ENCODE measurements around the gene RTBDN.

RTBDN gene

DNA sequence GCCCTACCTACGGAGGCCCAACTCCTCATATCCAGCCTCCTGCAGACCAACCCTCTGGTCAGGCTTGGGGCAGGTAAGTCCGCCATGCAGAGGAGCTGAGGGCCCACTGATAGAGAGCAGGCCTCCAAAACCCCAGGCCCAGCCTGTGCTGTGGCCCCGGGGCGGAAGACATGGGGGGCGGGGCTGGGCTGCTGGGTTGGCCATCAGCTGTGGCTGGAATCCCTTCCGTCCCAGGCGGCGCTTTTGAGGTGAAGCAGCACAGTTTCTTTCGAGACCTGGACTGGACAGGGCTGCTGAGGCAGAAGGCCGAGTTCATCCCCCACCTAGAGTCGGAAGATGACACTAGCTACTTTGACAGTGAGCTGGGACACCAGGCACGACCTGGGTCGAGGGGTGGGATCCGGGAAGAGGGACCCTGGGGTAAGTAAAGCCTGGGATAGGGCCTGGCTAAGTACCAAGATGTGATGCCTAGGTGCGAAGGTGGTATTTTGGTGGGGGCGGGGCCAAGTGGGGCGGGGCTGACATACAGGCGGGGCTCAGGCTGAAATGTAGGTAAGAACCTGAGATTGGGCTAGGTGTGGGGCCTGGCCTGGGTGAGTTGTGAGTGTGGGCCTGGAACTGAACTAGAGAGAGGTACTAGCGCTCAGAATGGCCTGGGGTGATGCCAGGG is 31.5 kb upstream of the RTBDN start:
- DNase-seq (ENCODE audit: low read depth), result no peak
- no peak overlapping the region for H3K4me3 ChIP-seq (replicated peaks; ENCODE audit: low read depth, low read length)
- TF ChIP-seq, protein P1, sequence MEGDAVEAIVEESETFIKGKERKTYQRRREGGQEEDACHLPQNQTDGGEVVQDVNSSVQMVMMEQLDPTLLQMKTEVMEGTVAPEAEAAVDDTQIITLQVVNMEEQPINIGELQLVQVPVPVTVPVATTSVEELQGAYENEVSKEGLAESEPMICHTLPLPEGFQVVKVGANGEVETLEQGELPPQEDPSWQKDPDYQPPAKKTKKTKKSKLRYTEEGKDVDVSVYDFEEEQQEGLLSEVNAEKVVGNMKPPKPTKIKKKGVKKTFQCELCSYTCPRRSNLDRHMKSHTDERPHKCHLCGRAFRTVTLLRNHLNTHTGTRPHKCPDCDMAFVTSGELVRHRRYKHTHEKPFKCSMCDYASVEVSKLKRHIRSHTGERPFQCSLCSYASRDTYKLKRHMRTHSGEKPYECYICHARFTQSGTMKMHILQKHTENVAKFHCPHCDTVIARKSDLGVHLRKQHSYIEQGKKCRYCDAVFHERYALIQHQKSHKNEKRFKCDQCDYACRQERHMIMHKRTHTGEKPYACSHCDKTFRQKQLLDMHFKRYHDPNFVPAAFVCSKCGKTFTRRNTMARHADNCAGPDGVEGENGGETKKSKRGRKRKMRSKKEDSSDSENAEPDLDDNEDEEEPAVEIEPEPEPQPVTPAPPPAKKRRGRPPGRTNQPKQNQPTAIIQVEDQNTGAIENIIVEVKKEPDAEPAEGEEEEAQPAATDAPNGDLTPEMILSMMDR (IDR thresholded peaks at IDR 0.05; ENCODE audit: low read length, missing control alignments), result no peak

DNA sequence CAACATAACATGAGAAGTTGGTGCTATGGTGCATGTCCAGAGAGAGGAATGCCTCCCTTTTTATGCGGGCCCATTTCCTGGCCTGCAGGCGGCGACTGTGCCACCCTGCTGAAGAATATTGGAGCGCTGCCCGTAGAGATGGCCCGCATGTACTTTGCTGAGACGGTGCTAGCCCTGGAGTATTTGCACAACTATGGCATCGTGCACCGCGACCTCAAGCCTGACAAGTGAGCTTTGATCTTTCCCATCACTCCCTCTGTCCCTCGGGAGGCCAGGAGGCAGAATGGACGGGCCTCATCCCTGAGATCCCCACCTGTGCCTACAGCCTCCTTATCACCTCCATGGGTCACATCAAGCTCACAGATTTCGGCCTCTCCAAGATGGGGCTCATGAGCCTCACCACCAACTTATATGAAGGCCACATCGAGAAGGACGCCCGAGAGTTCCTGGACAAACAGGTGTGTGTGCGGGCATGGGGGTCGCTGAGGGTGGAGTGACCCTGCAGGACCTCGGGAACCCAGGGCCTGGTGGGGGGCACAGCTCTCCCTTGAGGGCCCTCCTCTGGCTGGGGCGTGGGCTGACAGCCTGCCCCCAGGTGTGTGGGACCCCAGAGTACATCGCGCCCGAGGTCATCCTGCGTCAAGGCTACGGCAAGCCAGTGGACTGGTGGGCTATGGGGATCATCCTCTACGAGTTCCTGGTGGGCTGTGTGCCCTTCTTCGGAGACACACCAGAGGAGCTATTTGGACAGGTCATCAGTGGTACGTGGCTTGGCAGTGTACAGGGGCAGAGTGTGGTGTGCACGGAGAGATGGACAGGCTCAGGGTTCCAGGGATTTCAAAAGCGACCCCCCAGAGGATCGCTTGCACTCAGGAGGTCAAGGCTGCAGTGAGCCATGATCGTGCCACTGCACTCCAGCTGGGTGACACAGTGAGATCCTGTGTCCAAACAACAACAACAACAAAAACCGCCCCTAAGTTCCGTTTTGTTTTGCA is 30.6 kb upstream of the RTBDN start:
- no peak overlapping the region for H3K4me3 ChIP-seq (replicated peaks; ENCODE audit: low read depth, low read length)
- DNase-seq (ENCODE audit: low read depth), result no peak

DNA sequence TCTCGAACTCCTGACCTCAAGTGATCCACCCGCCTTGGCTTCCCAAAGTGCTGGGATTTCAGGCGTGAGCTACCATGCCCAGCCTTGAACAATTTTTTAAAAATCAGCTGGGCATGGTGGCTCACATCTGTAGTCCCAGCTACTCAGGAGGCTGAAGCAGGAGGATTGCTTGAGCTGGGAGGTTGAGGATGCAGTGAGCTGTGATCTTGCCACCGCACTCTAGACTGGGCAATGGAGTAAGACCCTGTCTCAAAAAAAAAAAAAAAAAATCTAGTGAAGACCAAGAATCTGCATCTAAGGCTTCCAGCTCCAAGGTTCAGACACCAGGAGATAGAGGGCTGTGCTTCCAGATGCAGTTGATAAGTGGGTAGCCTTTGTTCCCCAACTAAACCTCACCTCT is 29.8 kb upstream of the RTBDN start:
- TF ChIP-seq, protein P1 (IDR thresholded peaks at IDR 0.05; ENCODE audit: low read length, missing control alignments), result no peak
- DNase-seq (ENCODE audit: low read depth), result no peak

More for the DNA sequence above, 30.6 kb upstream of the RTBDN start:
- TF ChIP-seq, protein P1 (IDR thresholded peaks at IDR 0.05; ENCODE audit: low read length, missing control alignments), result no peak

DNA sequence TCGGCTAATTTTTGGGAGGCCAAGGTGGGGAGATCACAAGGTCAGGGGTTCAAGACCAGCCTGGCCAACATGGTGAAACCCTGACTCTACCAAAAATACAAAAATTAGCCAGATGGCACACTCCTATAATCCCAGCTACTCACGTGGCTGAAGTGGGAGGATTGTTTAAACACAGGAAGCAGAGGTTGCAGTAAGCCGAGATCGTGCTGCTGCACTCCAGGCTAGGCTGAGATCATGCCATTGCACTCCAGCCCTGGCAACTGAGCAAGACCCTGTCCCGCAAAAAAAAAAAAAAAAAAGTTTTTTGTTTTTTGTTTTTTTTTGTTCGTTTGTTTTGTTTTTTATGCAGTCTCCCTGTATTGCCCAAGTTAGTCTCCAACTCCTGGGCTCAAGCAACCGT is 25.2 kb upstream of the RTBDN start:
- no peak for DNase-seq (ENCODE audit: low read depth)
- TF ChIP-seq, protein P1 (IDR thresholded peaks at IDR 0.05; ENCODE audit: low read length, missing control alignments), result no peak
- no peak overlapping the region for H3K4me3 ChIP-seq (replicated peaks; ENCODE audit: low read depth, low read length)

More for the DNA sequence above, 29.8 kb upstream of the RTBDN start:
- no peak overlapping the region for H3K4me3 ChIP-seq (replicated peaks; ENCODE audit: low read depth, low read length)

DNA sequence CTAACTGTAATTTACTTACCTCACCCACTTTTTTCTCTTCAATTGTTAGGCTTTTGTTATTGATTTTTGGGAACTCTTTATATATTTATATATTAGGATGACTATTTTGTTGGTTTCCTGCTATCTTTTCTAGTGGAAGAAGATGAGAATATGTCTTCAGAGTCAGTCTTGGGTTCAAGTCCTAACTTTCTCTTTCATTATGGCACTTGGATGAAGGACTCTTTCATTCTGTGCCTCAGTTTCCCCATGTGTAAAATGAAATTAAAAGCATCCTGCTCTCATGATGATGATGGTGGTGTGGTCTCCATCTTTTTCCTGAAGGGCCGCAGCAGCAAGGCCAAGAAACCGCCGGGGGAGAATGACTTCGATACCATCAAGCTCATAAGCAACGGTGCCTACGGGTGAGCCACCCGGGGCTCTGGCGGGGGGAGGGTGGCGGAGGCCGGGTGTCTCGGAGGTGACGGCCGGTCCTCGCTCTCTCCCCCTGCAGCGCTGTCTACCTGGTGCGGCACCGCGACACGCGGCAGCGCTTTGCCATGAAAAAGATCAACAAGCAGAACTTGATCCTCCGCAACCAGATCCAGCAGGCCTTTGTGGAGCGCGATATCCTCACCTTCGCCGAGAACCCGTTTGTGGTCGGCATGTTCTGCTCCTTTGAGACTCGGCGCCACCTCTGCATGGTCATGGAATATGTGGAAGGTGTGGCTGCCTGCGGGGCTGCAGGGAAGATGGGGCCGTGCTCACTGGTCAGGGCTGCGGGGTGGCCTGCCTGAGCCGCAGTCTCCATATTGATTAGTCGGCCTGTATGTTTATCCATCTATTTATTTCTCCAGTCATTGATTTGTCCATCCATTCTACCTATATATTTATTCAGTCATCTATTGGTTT is 23.9 kb upstream of the RTBDN start:
- TF ChIP-seq, protein P1 (IDR thresholded peaks at IDR 0.05; ENCODE audit: low read length, missing control alignments), result no peak
- no peak overlapping the region for H3K4me3 ChIP-seq (replicated peaks; ENCODE audit: low read depth, low read length)
- no peak for DNase-seq (ENCODE audit: low read depth)

DNA sequence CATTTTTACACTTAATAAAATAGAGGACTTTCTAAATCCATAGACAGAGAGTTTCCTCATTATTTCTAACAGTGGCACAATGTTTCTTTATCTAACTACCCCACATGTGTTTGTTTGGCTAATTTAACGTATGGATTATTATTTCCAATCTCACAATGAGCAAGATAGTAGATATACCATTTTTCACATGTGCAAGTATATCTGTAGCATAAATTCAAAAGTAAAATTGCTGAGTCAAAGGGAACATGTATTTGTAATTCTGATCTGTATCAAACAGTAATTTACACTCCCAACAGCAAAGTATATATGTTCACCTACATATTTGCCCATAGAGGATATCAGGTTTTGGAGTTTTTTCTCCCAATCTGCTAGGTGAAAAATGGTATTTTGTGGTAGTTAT is 22.3 kb upstream of the RTBDN start:
- DNase-seq (ENCODE audit: low read depth), result no peak
- TF ChIP-seq, protein P1 (IDR thresholded peaks at IDR 0.05; ENCODE audit: low read length, missing control alignments), result no peak
- H3K4me3 ChIP-seq (replicated peaks; ENCODE audit: low read depth, low read length), result no peak overlapping the region
